ENCODE data around the gene C1orf53. TPM values are rescaled to one million over a fixed set of nuclear protein-coding genes. Genes with fewer than 3 reads are reported as not detected.

The C1orf53 gene
- total RNA-seq, 1 experiment from 2014 or later, result 7.2 TPM

GRCh38 chr1:197933016-197933415, 30.6 kb downstream of the C1orf53 start:
- no peaks in the 10 kb centered on the region for H3K9me3 ChIP-seq (ENCODE audit: control insufficient read depth, insufficient read depth, low read depth, low read length)
- TF ChIP-seq TCF7L2 (IDR thresholded peaks at IDR 0.05; ENCODE audit: low read depth, low read length), result no peak
- no peak for TF ChIP-seq POLR2AphosphoS5 (IDR thresholded peaks at IDR 0.05; ENCODE audit: low read depth, low read length)
- ChIA-PET CTCF (interaction anchor here (0.7 kb wide), 1 partner anchor 160 kb away, joined by 3 read pairs; no protein-coding TSS in a partner anchor), POLR2A (no interaction called here)
- BruUV-seq (replicated peaks), result no TSS peak
- ATAC-seq (no peak), DNase-seq (ENCODE audit: low read depth, low spot score) (no peak)
- peaks cover 9% of the 10 kb centered on the region; the same call in 1 of the 2 replicates for H3K27me3 ChIP-seq (ENCODE audit: control insufficient read depth, insufficient read depth, low read length)
- H3K4me3 ChIP-seq (ENCODE audit: low read depth in 2 of 2, low read length in 2 of 2), result no peak overlapping the region
- H3K27ac ChIP-seq (ENCODE audit: low read length), result no peak overlapping the region
- in situ Hi-C loops (cut with HindIII; ENCODE audit: low pct_unique_long_range_greater_than_20kb, low sequenced_read_pairs), result no loop called here
- no peaks in the 10 kb centered on the region for H3K36me3 ChIP-seq (ENCODE audit: control insufficient read depth, insufficient read depth, low read length)
- intact Hi-C loops (cut with micrococcal nuclease; ENCODE audit: unreplicated experiment), result loop anchor here (10.0 kb wide), 1 partner anchor 752 kb away; no protein-coding TSS in a partner anchor
- H3K4me1 ChIP-seq (ENCODE audit: control insufficient read depth, insufficient read depth, low read length), result no peaks in the 10 kb centered on the region

- Histone ChIP-seq H3K36me3 (ENCODE audit: control insufficient read depth, insufficient read depth, low read length) (no peaks in the 10 kb centered on the region), H3K4me3 (ENCODE audit: low read depth in 2 of 2, low read length in 2 of 2) (no peak overlapping the region), H3K9me3 (ENCODE audit: control insufficient read depth, insufficient read depth, low read depth, low read length) (no peaks in the 10 kb centered on the region), H3K27me3 (ENCODE audit: control insufficient read depth, insufficient read depth, low read length) (peaks cover 9% of the 10 kb centered on the region; the same call in 1 of the 2 replicates), H3K4me1 (ENCODE audit: control insufficient read depth, insufficient read depth, low read length) (no peaks in the 10 kb centered on the region), H3K27ac (ENCODE audit: low read length) (no peak overlapping the region)
- POLR2A ChIA-PET, result no interaction called here
- in situ Hi-C loops (cut with HindIII; ENCODE audit: low pct_unique_long_range_greater_than_20kb, low sequenced_read_pairs), result no loop called here
- intact Hi-C loops (cut with micrococcal nuclease; ENCODE audit: unreplicated experiment), result loop anchor here (10.0 kb wide), 1 partner anchor 751 kb away; no protein-coding TSS in a partner anchor
- DNase-seq (ENCODE audit: low read depth, low spot score) (no peak), ATAC-seq (no peak)
- CTCF ChIA-PET, result no interaction called here
- no TSS peak for BruUV-seq (replicated peaks)
- TF ChIP-seq, protein P1, sequence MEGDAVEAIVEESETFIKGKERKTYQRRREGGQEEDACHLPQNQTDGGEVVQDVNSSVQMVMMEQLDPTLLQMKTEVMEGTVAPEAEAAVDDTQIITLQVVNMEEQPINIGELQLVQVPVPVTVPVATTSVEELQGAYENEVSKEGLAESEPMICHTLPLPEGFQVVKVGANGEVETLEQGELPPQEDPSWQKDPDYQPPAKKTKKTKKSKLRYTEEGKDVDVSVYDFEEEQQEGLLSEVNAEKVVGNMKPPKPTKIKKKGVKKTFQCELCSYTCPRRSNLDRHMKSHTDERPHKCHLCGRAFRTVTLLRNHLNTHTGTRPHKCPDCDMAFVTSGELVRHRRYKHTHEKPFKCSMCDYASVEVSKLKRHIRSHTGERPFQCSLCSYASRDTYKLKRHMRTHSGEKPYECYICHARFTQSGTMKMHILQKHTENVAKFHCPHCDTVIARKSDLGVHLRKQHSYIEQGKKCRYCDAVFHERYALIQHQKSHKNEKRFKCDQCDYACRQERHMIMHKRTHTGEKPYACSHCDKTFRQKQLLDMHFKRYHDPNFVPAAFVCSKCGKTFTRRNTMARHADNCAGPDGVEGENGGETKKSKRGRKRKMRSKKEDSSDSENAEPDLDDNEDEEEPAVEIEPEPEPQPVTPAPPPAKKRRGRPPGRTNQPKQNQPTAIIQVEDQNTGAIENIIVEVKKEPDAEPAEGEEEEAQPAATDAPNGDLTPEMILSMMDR (IDR thresholded peaks at IDR 0.05), result no peak
- TF ChIP-seq POLR2AphosphoS5 (IDR thresholded peaks at IDR 0.05; ENCODE audit: low read depth, low read length) (no peak), REST (IDR thresholded peaks at IDR 0.05; ENCODE audit: insufficient read depth in 1 of 2, low read depth in 2 of 2, low read length in 1 of 2) (no peak)
Observed at GRCh38 chr1:197933647-197934046, 31.2 kb downstream of the C1orf53 start.

DNA sequence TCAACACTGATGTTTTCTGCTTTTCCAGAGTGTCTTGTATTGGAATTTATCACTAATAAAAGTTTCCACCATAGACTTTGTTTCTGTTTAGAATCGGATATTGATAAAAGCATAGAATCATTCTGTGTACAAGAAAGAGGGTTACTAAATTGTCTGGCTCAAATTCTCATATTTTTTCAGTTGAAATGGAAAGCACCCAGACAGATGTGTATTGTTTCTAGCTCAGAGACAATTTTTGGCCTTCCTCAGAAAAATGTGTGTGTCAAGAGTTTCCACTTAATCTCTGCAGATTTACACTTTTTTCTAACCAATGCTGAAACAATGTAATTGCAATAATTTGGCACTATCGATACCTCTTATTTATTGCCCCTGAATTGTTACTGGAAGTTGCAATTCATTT, 35.0 kb downstream of the C1orf53 start:
- POLR2A ChIA-PET, result no interaction called here
- Histone ChIP-seq H3K4me1 (ENCODE audit: control insufficient read depth, insufficient read depth, low read length) (no peaks in the 10 kb centered on the region), H3K27me3 (ENCODE audit: control insufficient read depth, insufficient read depth, low read length) (0 out of 2 replicates have a peak, but pooled peaks cover 4% of the 10 kb centered on the region), H3K4me3 (ENCODE audit: low read depth in 2 of 2, low read length in 2 of 2) (no peak overlapping the region), H3K36me3 (ENCODE audit: control insufficient read depth, insufficient read depth, low read length) (no peaks in the 10 kb centered on the region), H3K27ac (ENCODE audit: low read length) (no peak overlapping the region), H3K9me3 (ENCODE audit: control insufficient read depth, insufficient read depth, low read depth, low read length) (no peaks in the 10 kb centered on the region)
- intact Hi-C loops (cut with micrococcal nuclease; ENCODE audit: unreplicated experiment) (loop anchor here (10.0 kb wide), 1 partner anchor 747 kb away; no protein-coding TSS in a partner anchor), in situ Hi-C loops (cut with HindIII; ENCODE audit: low pct_unique_long_range_greater_than_20kb, low sequenced_read_pairs) (no loop called here)
- BruUV-seq (replicated peaks), result no TSS peak
- ATAC-seq (no peak), DNase-seq (ENCODE audit: low read depth, low spot score) (no peak)
- CTCF ChIA-PET, result no interaction called here
- no peak for TF ChIP-seq SIN3A (IDR thresholded peaks at IDR 0.05; ENCODE audit: borderline replicate concordance, insufficient read depth, low read depth, low read length)
- no peak for TF ChIP-seq REST (IDR thresholded peaks at IDR 0.05; ENCODE audit: insufficient read depth in 1 of 2, low read depth in 2 of 2, low read length in 1 of 2)
- TF ChIP-seq TCF7L2 (IDR thresholded peaks at IDR 0.05; ENCODE audit: low read depth, low read length), result no peak
- TF ChIP-seq, protein P1 (IDR thresholded peaks at IDR 0.05), result no peak
- TF ChIP-seq POLR2AphosphoS5 (IDR thresholded peaks at IDR 0.05; ENCODE audit: low read depth, low read length), result no peak
